ENCODE results near the gene SCNN1B.

- TF ChIP-seq CTCF (conservative IDR thresholded peaks at IDR 0.05; ENCODE audit: low read depth, low read length) (no peak), EZH2 (IDR thresholded peaks at IDR 0.05; ENCODE audit: borderline replicate concordance, low read depth, low read length, poor library complexity, severe bottlenecking) (no peak)
Measured at GRCh38 chr16:23369416-23369815, 67.3 kb downstream of the SCNN1B start.
